ENCODE results near the gene PEMT. TPM values are rescaled to one million over a fixed set of nuclear protein-coding genes. Genes with fewer than 3 reads are reported as not detected.

Gene PEMT
- total RNA-seq, 1 donor from 2014 or later: 690 TPM

DNA sequence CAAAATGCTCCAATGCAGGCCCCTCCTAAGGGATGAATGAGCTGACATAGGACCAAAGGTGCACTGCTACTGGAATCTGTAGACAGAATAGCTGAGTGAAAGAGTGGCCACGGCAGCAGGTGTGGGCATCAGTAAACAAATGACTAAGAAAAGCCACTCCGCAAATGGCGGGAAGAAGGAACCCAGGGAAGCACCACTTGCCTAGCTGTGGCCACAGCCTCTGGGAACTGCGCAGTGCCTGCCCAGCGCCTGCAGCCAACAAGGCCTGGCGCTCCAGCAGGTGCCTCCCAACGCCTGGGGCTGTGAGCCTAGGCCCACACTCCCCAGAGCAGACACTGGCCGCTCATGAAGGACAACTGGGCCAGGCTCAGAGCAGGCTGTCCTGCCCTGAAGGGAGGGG is 11.8 kb downstream of the PEMT start:
- DNase-seq (ENCODE audit: low spot score in 2 of 2): no peak
- Histone ChIP-seq H3K27me3 (no peaks in the 10 kb centered on the region), H3K36me3 (peaks cover 8 to 13% of the 10 kb centered on the region in 2 donors), H3K4me1 (no peaks in the 10 kb centered on the region), H3K4me3 (no peak overlapping the region), H3K9me3 (no peaks in the 10 kb centered on the region), H3K27ac (no peak overlapping the region)
- TF ChIP-seq, protein P1, sequence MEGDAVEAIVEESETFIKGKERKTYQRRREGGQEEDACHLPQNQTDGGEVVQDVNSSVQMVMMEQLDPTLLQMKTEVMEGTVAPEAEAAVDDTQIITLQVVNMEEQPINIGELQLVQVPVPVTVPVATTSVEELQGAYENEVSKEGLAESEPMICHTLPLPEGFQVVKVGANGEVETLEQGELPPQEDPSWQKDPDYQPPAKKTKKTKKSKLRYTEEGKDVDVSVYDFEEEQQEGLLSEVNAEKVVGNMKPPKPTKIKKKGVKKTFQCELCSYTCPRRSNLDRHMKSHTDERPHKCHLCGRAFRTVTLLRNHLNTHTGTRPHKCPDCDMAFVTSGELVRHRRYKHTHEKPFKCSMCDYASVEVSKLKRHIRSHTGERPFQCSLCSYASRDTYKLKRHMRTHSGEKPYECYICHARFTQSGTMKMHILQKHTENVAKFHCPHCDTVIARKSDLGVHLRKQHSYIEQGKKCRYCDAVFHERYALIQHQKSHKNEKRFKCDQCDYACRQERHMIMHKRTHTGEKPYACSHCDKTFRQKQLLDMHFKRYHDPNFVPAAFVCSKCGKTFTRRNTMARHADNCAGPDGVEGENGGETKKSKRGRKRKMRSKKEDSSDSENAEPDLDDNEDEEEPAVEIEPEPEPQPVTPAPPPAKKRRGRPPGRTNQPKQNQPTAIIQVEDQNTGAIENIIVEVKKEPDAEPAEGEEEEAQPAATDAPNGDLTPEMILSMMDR (IDR thresholded peaks at IDR 0.05): no peak
- intact Hi-C loops (cut with DNase I): no loop called here

DNA sequence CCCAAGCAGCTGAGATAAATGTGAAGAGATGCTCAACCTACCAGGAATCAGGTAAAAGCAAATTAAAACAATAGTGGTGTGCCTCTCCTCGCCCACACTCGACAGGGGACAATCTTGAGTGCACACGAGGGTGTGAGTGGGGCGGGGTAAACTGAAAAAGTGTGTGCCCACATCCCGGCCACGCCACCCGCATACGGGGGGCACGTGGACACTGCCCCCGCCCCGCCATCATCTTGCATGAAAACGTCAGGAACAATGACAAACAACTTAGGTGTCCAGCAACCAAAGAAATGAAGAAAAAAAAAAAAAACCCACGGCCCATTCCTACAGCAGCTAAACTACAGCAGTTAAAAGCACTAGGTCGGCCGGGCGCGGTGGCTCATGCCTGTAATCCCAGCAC is 14.1 kb downstream of the PEMT start:
- H3K9me3 ChIP-seq: no peaks in the 10 kb centered on the region
- no peaks in the 10 kb centered on the region for H3K27me3 ChIP-seq
- no peak overlapping the region for H3K4me3 ChIP-seq
- TF ChIP-seq, protein P1 (IDR thresholded peaks at IDR 0.05): no peak
- intact Hi-C loops (cut with DNase I): no loop called here
- H3K27ac ChIP-seq: no peak overlapping the region
- no peaks in the 10 kb centered on the region for H3K4me1 ChIP-seq
- no peak for DNase-seq (ENCODE audit: low spot score in 2 of 2)
- peaks cover 8 to 16% of the 10 kb centered on the region in 2 donors for H3K36me3 ChIP-seq

DNA sequence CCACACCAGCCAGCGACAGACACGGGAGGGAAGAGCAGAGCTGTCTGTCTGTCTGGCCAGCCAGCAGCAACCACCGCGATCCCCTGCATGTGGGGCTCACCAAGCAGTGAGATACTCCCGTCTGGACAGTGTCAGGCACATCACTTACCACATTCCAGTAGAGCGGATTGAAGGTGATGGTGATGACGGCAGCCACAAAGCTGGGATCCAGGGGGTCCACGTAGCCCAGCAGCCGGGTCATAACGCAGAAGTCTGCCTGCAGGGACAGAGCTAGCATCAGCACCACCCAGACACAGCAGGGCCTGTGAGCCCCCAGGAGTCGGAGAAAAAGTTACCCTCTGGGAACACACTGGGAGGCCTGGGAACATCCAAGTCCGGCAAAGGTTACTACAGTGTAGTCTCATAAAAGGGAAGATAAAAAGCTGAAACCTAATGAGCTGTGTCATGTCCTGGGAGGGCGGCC is 14.7 kb downstream of the PEMT start:
- H3K36me3 ChIP-seq: peaks cover 8 to 16% of the 10 kb centered on the region in 2 donors
- H3K4me3 ChIP-seq: no peak overlapping the region
- TF ChIP-seq, protein P1 (IDR thresholded peaks at IDR 0.05): no peak
- H3K9me3 ChIP-seq: no peaks in the 10 kb centered on the region
- DNase-seq (ENCODE audit: low spot score in 2 of 2): no peak
- no peaks in the 10 kb centered on the region for H3K4me1 ChIP-seq
- intact Hi-C loops (cut with DNase I): no loop called here
- H3K27me3 ChIP-seq: no peaks in the 10 kb centered on the region
- H3K27ac ChIP-seq: no peak overlapping the region

DNA sequence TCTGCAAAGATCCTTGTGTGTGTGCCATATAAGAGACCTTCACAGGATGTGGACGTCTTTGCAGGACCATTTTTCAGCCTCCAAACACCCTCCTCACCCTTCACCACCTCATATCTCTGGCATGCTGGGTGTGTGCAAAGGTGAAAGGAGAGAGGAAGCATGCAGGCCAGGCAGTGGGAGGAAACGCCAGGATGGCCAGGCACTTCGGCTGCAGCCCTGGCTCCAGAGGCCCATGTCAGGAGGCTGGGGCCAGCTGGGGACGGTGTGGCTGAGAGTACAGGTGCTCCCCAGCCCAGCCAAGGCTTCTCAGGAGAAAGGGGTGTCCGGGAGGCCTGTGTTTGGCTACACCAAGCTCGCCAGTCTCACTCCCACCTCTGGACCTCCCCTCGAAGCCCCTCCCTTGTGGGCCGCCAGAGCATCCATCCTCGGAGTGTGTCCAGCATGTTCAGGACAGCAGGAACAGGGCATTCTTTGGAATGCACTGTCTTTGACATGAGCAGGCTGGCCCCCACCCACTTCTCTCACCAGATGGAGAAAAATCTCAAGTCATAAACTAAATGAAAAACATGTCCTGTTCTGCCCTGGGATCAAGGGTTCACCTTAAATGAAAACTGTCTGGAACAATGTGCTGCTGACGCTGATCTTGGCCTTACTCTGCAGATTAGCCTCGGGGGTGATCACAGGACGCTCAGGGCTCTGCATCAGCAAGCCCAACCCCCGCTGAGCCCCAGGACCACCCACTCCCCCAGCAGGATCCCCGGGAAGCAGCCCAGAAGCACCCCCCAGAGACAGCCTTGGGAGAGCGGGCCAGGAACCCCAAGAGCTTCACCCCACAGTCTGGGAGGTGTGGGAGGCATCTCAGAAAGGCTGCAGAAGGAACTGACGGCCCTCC is 15.9 kb downstream of the PEMT start:
- TF ChIP-seq, protein P1 (IDR thresholded peaks at IDR 0.05): no peak
- Histone ChIP-seq H3K36me3 (peaks cover 8 to 16% of the 10 kb centered on the region in 2 donors), H3K27me3 (no peaks in the 10 kb centered on the region), H3K9me3 (no peaks in the 10 kb centered on the region), H3K27ac (no peak overlapping the region), H3K4me3 (no peak overlapping the region), H3K4me1 (no peaks in the 10 kb centered on the region)
- DNase-seq (ENCODE audit: low spot score in 2 of 2): no peak
- intact Hi-C loops (cut with DNase I): no loop called here

DNA sequence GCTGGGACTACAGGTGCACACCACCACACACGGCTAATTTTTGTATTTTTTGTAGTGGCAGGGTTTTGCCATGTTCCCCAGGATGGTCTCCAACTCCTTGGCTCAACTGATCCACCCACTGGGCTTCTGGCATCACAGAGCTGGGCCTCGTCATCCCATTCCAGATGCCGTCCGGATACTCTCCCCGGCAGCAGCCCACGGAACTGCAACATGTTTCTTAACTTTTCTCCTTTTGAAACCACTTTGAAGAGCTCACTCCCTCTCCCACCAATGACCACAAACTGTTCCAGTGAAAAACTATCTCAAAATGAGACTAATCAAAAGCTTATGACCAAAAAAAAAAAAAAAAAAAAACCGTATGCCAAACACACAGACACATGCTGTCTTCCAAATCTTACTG is 17.6 kb downstream of the PEMT start:
- intact Hi-C loops (cut with DNase I): no loop called here
- H3K4me3 ChIP-seq: no peak overlapping the region
- no peak for DNase-seq (ENCODE audit: low spot score in 2 of 2)
- H3K27ac ChIP-seq: no peak overlapping the region
- TF ChIP-seq, protein P1 (IDR thresholded peaks at IDR 0.05): no peak
- peaks cover 8 to 16% of the 10 kb centered on the region in 2 donors for H3K36me3 ChIP-seq
- H3K27me3 ChIP-seq: no peaks in the 10 kb centered on the region
- H3K9me3 ChIP-seq: no peaks in the 10 kb centered on the region
- H3K4me1 ChIP-seq: no peaks in the 10 kb centered on the region
